SK-N-SH treated with all-trans-retinoic acid at 6 μM for 48 hours (cell line): ENCODE results near the gene SCRN3.

Experiments
- ATAC-seq: fragments of 200-7000 bp; cut with Tn5 transposase; 3 replicates; pipeline ENCODE4 v1.9.1; 2020; ENCODE audit warnings: mild to moderate bottlenecking, moderate library complexity
- ARNTL ChIP-seq: fragments of 450-650 bp; formaldehyde crosslinking; IDR thresholded peaks from 2 replicates; pipeline ENCODE4 v1.5.0; 2020; ENCODE audit warnings: low read depth, mild to moderate bottlenecking, moderate library complexity, borderline replicate concordance
- BACH2 ChIP-seq: fragments of 250-450 bp; sonication (Bioruptor Pico); IDR thresholded peaks from 2 replicates; pipeline ENCODE4 v1.9.0; 2021; ENCODE audit warnings: mild to moderate bottlenecking, borderline replicate concordance
- CSDC2 ChIP-seq: fragments of 250-450 bp; sonication (Bioruptor Pico); IDR thresholded peaks from 2 replicates; pipeline ENCODE4 v1.5.0; 2020; ENCODE audit warnings: mild to moderate bottlenecking, moderate library complexity
- ESRRG ChIP-seq: fragments of 250-450 bp; sonication (Bioruptor Pico); IDR thresholded peaks from 2 replicates; pipeline ENCODE4 v1.6.1; 2021; ENCODE audit warnings: mild to moderate bottlenecking
- GLIS3 ChIP-seq: fragments of 250-450 bp; sonication (Bioruptor Pico); IDR thresholded peaks from 2 replicates; pipeline ENCODE4 v1.5.0; 2020; ENCODE audit warnings: mild to moderate bottlenecking, moderate library complexity
- ISL1 ChIP-seq: fragments of 250-450 bp; sonication (Bioruptor Pico); IDR thresholded peaks from 2 replicates; pipeline ENCODE4 v2.1.2; 2022; ENCODE audit warnings: mild to moderate bottlenecking, moderate library complexity
- OSR1 ChIP-seq: fragments of 250-450 bp; sonication (Bioruptor Pico); IDR thresholded peaks from 2 replicates; pipeline ENCODE4 v1.8.0; 2022; ENCODE audit warnings: moderate library complexity, mild to moderate bottlenecking, inconsistent platforms
- PPARA ChIP-seq: fragments of 250-450 bp; sonication (Bioruptor Pico); IDR thresholded peaks from 2 replicates; pipeline ENCODE4 v1.5.0; 2020; ENCODE audit warnings: mild to moderate bottlenecking, borderline replicate concordance
- SNAI2 ChIP-seq: fragments of 250-450 bp; sonication (Bioruptor Pico); IDR thresholded peaks from 2 replicates; pipeline ENCODE4 v1.5.0; 2020; ENCODE audit warnings: mild to moderate bottlenecking, moderate library complexity
- TCF4 ChIP-seq: fragments of 250-450 bp; sonication (Bioruptor Pico); IDR thresholded peaks from 2 replicates; pipeline ENCODE4 v1.8.0; 2021; ENCODE audit warnings: mild to moderate bottlenecking, moderate library complexity, borderline replicate concordance
- TOX ChIP-seq: fragments of 250-450 bp; sonication (Bioruptor Pico); IDR thresholded peaks from 2 replicates; pipeline ENCODE4 v1.8.0; 2021; ENCODE audit warnings: mild to moderate bottlenecking, moderate library complexity, borderline replicate concordance
- ZC3H10 ChIP-seq: fragments of 250-450 bp; sonication (Bioruptor Pico); IDR thresholded peaks from 2 replicates; pipeline ENCODE4 v1.5.1; 2021; ENCODE audit warnings: mild to moderate bottlenecking, moderate library complexity
- ZFP3 ChIP-seq: fragments of 250-450 bp; sonication (Bioruptor Pico); IDR thresholded peaks from 2 replicates; pipeline ENCODE4 v1.5.0; 2020; ENCODE audit warnings: mild to moderate bottlenecking, moderate library complexity
- ZFP30 ChIP-seq: fragments of 450-650 bp; formaldehyde crosslinking; IDR thresholded peaks from 2 replicates; pipeline ENCODE4 v1.5.0; 2022; ENCODE audit warnings: mild to moderate bottlenecking, moderate library complexity
- ZNF565 ChIP-seq: fragments of 450-650 bp; formaldehyde crosslinking; conservative IDR thresholded peaks from 2 replicates; pipeline ENCODE4 v1.5.0; 2020; ENCODE audit warnings: low read depth, mild to moderate bottlenecking, moderate library complexity
- ZNF70 ChIP-seq: fragments of 450-650 bp; formaldehyde crosslinking; IDR thresholded peaks from 2 replicates; pipeline ENCODE4 v1.5.0; 2020; ENCODE audit warnings: mild to moderate bottlenecking, moderate library complexity
- ZNF8 ChIP-seq: fragments of 450-650 bp; formaldehyde crosslinking; IDR thresholded peaks from 2 replicates; pipeline ENCODE4 v1.5.0; 2020; ENCODE audit warnings: mild to moderate bottlenecking, moderate library complexity
- TF ChIP-seq, protein P1 (sequence below): fragments of 250-450 bp; sonication (Bioruptor Pico); IDR thresholded peaks from 2 replicates; pipeline ENCODE4 v1.8.0; 2021; ENCODE audit warnings: low read depth, mild to moderate bottlenecking, moderate library complexity, borderline replicate concordance
- TF ChIP-seq, protein P2 (sequence below): fragments of 250-450 bp; sonication (Bioruptor Pico); IDR thresholded peaks from 2 replicates; pipeline ENCODE4 v1.5.1; 2020; ENCODE audit warnings: low read depth, mild to moderate bottlenecking, moderate library complexity
- TF ChIP-seq, protein P3 (sequence below): fragments of 250-450 bp; sonication (Bioruptor Pico); IDR thresholded peaks from 2 replicates; pipeline ENCODE4 v1.8.0; 2020; ENCODE audit warnings: mild to moderate bottlenecking, moderate library complexity, borderline replicate concordance
- TF ChIP-seq, protein P4 (sequence below): fragments of 250-450 bp; sonication (Bioruptor Pico); IDR thresholded peaks from 2 replicates; pipeline ENCODE4 v1.5.0; 2020; ENCODE audit warnings: mild to moderate bottlenecking, moderate library complexity

The SCRN3 gene

DNA sequence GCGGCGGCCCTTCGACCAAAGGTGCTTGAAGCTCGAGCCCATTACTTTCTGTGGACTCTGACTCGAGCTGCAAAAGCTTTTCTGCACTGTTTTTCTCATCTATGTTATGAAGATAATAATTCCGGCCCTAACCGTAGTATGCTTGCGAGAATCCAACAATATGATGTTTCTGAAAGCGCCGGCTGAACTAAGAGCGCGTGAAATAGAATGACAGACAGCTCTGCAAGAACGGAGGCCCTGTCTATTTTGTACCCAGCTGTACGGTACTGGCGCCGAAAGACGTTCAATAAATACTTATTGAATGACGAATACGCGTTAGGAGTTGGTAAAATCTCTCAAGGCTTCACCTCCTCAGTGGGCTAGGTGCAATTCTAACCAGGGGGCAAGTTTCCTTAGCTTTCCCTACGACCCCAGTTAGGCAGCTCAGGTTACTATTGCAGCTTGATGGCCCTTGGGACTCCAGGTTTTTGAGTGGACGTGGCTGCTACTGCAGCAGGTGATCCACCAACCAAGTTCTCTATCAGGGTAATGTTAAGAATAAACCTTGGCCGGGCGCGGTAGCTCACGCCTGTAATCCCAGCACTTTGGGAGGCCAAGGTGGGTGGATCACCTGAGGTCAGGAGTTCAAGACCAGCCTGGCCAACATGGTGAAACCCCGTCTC is 570 bp downstream of the SCRN3 start:
- TF ChIP-seq TOX (CRISPR knock-in tag) (no peak), ZFP30 (CRISPR knock-in tag) (no peak), ZNF565 (no peak), ZNF8 (no peak), ZC3H10 (CRISPR knock-in tag) (no peak), TCF4 (CRISPR knock-in tag) (no peak), ISL1 (CRISPR knock-in tag) (no peak), ZNF70 (no peak), GLIS3 (CRISPR knock-in tag) (no peak), ARNTL (CRISPR knock-in tag) (no peak), CSDC2 (CRISPR knock-in tag) (no peak), BACH2 (CRISPR knock-in tag) (no peak), SNAI2 (no peak), ZFP3 (CRISPR knock-in tag) (no peak), OSR1 (CRISPR knock-in tag) (no peak), ESRRG (no peak)
- TF ChIP-seq, protein P1, sequence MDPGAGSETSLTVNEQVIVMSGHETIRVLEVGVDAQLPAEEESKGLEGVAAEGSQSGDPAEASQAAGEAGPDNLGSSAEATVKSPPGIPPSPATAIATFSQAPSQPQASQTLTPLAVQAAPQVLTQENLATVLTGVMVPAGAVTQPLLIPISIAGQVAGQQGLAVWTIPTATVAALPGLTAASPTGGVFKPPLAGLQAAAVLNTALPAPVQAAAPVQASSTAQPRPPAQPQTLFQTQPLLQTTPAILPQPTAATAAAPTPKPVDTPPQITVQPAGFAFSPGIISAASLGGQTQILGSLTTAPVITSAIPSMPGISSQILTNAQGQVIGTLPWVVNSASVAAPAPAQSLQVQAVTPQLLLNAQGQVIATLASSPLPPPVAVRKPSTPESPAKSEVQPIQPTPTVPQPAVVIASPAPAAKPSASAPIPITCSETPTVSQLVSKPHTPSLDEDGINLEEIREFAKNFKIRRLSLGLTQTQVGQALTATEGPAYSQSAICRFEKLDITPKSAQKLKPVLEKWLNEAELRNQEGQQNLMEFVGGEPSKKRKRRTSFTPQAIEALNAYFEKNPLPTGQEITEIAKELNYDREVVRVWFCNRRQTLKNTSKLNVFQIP (CRISPR knock-in tag), result no peak
- TF ChIP-seq, protein P2, sequence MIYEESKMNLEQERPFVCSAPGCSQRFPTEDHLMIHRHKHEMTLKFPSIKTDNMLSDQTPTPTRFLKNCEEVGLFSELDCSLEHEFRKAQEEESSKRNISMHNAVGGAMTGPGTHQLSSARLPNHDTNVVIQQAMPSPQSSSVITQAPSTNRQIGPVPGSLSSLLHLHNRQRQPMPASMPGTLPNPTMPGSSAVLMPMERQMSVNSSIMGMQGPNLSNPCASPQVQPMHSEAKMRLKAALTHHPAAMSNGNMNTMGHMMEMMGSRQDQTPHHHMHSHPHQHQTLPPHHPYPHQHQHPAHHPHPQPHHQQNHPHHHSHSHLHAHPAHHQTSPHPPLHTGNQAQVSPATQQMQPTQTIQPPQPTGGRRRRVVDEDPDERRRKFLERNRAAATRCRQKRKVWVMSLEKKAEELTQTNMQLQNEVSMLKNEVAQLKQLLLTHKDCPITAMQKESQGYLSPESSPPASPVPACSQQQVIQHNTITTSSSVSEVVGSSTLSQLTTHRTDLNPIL (CRISPR knock-in tag), result no peak
- TF ChIP-seq, protein P3, sequence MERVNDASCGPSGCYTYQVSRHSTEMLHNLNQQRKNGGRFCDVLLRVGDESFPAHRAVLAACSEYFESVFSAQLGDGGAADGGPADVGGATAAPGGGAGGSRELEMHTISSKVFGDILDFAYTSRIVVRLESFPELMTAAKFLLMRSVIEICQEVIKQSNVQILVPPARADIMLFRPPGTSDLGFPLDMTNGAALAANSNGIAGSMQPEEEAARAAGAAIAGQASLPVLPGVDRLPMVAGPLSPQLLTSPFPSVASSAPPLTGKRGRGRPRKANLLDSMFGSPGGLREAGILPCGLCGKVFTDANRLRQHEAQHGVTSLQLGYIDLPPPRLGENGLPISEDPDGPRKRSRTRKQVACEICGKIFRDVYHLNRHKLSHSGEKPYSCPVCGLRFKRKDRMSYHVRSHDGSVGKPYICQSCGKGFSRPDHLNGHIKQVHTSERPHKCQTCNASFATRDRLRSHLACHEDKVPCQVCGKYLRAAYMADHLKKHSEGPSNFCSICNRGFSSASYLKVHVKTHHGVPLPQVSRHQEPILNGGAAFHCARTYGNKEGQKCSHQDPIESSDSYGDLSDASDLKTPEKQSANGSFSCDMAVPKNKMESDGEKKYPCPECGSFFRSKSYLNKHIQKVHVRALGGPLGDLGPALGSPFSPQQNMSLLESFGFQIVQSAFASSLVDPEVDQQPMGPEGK (CRISPR knock-in tag), result no peak
- TF ChIP-seq, protein P4, sequence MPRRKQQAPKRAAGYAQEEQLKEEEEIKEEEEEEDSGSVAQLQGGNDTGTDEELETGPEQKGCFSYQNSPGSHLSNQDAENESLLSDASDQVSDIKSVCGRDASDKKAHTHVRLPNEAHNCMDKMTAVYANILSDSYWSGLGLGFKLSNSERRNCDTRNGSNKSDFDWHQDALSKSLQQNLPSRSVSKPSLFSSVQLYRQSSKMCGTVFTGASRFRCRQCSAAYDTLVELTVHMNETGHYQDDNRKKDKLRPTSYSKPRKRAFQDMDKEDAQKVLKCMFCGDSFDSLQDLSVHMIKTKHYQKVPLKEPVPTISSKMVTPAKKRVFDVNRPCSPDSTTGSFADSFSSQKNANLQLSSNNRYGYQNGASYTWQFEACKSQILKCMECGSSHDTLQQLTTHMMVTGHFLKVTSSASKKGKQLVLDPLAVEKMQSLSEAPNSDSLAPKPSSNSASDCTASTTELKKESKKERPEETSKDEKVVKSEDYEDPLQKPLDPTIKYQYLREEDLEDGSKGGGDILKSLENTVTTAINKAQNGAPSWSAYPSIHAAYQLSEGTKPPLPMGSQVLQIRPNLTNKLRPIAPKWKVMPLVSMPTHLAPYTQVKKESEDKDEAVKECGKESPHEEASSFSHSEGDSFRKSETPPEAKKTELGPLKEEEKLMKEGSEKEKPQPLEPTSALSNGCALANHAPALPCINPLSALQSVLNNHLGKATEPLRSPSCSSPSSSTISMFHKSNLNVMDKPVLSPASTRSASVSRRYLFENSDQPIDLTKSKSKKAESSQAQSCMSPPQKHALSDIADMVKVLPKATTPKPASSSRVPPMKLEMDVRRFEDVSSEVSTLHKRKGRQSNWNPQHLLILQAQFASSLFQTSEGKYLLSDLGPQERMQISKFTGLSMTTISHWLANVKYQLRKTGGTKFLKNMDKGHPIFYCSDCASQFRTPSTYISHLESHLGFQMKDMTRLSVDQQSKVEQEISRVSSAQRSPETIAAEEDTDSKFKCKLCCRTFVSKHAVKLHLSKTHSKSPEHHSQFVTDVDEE, result no peak
- peak; percentile 67 for ATAC-seq

DNA sequence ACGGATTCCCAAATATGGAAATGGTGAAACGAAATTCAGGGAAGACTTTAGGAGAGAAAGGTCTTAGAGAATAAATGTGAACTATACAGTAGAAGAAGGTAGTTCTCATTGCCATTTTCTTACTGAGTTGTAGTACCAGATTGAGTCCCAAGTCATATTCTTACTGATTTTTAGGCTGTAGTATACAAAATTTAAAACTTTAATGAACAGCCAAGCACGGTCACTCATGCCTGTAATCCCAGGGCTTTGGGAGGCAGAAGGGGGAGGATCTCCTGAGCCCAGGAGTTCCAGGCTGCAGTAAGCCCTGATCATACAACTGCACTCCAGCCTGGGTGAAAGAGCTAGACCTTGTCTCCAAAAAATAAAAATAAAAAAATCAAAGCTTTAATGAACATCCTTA is 2.2 kb downstream of the SCRN3 start:
- no peak for ATAC-seq
- no peak for TF ChIP-seq GLIS3 (CRISPR knock-in tag)
- no peak for TF ChIP-seq ZNF8
- TF ChIP-seq ZNF565, result no peak
- TF ChIP-seq ARNTL (CRISPR knock-in tag), result no peak
- TF ChIP-seq TCF4 (CRISPR knock-in tag), result no peak
- TF ChIP-seq PPARA (CRISPR knock-in tag), result no peak
- TF ChIP-seq, protein P1 (CRISPR knock-in tag), result no peak
- TF ChIP-seq, protein P2 (CRISPR knock-in tag), result no peak
- no peak for TF ChIP-seq ISL1 (CRISPR knock-in tag)
